Fibroblast of the conjunctiva (primary cell): ENCODE data around the gene EGF.
"Not testable (repeated sequence)": the region's sequence is repeated elsewhere in the genome, so short reads cannot be mapped to it uniquely, and the experiment has no call there.

Source experiments
- DNase-seq: peaks from one replicate; pipeline ENCODE4 v3.0.0-alpha.2; 2010; ENCODE audit warnings: low read depth

EGF gene

DNA sequence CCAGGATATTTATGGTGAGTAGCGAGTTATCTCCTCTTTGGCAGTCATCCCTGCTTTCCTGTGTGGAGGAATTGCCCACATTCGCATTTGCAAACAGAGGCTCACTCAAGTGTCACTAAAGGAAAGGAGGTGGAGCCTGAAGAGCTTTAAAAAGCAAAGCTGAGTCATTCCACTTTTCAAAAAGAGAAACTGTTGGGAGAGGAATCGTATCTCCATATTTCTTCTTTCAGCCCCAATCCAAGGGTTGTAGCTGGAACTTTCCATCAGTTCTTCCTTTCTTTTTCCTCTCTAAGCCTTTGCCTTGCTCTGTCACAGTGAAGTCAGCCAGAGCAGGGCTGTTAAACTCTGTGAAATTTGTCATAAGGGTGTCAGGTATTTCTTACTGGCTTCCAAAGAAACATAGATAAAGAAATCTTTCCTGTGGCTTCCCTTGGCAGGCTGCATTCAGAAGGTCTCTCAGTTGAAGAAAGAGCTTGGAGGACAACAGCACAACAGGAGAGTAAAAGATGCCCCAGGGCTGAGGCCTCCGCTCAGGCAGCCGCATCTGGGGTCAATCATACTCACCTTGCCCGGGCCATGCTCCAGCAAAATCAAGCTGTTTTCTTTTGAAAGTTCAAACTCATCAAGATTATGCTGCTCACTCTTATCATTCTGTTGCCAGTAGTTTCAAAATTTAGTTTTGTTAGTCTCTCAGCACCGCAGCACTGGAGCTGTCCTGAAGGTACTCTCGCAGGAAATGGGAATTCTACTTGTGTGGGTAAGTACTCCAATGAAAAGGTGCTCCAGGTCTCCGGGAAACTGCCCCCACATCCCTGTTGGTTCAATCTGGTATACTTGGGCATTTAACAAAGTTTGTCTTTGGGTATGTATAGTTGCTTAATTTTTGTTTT, at the start of gene EGF:
TSS of gene EGF (plus strand) at position 178 of the 890 bp plus-strand sequence. CDS start at position 631, 453 bp downstream.
- DNase-seq: no peak

DNA sequence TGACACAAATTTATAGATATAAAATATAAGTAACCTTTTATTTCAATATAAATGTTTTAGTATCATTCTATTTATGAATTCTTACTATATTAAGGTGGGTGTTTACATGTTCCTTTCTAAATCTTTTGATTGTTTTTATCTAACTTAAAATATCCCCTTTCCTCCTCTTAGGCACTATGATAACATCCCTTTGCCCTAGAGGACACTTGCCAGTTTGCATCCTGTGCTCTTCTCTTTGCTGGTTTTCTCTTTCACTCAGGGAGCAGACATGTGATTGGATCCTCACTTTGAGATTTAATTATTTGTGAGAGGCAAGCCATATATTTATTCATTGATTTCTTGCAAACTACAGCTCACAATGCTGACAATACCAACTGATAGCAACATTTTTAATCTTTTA, 48.5 kb upstream of the EGF start:
- DNase-seq: no peak

DNA sequence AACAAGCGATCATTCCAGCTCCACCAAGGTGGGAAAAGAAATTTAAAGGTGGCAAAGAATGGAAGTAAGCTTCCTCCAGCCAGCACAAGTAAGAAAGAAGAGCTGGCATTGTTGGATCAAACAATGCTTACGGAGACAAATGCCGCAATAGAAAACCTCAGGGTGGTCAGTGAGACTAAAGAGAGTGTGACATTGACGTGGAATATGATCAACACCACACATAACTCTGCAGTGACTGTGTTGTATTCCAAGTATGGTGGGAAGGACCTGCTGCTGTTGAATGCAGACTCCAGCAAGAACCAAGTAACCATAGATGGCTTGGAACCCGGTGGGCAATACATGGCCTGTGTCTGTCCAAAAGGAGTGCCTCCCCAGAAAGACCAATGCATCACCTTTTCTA, 42.6 kb upstream of the EGF start:
- no peak for DNase-seq

DNA sequence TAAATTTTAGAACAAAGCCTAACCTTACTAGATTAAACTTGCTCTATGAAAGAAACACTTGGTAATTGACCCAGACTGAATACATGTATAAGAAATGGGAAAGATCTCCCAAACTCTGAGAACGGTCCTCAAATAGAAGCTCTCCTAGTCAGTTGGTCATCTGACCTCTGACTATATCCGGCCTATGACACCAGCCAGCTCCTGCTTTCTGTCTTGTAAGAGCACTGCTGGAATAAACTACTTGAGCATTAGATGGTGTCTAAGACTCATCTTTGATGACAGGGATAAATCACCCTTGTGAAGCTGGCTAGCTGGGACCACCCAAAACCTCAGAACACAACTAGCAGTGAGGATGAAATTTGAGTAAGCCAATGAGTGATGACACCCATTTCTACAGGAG, 40.6 kb upstream of the EGF start:
- DNase-seq: no peak

DNA sequence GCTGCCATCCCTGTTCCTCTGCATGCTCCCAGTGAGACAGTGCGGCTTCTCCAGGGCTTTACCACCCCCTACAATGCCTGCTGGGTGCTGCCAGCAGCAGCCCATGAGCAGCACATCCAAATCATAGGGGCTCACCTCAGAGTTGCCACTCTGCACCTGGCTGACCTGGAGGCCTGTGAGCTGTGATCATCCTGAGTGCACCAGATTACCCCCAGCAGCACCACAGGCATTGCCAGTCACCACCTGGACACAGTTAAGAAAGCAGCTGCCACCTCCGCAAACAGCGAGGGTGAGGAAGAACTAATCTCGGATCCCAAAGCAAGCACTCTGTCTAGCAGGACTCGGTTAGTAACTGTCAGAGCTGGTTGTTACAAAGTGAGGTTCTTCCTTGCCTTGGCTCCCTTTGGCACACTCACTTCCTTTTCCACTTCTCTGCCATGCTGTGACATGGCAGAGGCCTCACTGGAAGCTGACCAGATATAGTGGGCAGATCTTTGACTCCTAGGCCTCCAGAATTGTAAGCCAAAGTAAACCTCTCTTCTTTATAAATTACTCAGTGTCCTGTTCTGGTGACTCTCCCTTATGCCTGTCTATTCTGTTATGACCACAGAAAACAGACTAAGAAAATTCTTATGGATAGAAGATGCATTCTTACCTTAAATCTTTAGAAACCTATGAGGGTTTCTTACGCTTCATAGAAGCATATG, 39.6 kb upstream of the EGF start:
- DNase-seq: no peak

DNA sequence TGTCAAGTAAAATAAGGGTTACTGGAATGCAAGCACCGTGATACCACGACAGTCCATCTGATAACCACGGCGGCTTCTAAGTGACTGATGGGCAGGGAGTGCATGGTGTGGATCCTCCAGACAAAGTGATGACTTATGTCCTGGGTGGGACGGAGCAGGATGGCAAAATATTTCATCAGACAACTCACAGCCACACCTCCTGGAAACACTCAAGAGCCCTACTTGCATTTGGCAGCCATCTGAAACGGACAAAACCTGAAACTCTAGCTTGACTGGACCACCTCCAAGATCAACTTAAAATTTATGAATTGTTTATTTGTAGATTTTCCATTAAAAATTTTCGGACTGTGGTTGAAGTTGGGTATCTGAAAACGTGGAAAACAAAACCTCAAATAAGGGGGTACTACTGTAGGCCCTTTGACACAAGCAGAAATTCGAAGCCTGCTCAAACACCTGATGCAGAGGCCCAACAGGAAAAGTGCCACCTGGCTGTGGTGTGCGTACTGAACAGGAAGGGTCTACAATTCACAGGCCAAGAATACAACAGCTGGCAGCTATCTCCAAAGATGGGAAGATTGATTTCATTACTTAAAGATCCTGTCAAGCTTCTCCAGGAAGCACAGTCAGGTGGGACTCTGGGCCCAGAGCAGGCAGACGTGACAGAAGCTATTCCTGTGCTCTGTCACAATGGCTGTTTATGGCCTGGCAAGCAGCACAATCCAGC, 38.7 kb upstream of the EGF start:
- peak; percentile 68 for DNase-seq

DNA sequence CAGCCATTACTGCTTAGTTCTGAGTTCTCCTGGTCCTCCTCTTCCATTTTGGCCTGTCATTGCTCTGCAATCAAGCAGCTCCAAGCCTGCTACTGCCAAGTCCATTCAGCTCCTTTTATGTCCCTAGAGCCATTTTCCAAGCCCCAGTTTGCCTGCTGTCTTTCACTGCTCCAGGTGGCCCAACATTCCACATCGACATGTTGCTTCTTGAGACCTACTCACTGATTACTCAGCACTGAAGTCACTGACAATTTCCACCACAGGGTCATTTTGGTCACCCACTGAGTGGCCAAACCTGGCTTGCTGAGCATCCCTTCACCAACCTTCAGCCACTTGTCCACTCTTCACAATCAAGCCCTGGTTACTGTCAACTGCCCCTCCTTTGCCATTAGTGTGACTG, 37.6 kb upstream of the EGF start:
- DNase-seq: no peak

DNA sequence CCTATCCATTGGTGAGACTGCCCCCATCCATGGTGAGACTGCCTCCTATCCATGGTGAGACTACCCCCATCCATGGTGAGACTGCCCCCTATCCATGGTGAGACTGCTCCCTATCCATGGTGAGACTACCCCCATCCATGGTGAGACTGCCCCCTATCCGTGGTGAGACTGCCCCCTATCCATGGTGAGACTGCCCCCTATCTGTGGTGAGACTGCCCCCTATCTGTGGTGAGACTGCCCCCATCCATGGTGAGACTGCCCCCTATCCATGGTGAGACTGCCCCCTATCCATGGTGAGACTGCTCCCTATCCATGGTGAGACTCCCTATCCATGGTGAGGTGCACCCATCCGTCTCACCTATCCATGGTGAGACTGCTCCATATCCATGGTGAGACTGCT, 37.1 kb upstream of the EGF start:
- DNase-seq: not testable (repeated sequence)

DNA sequence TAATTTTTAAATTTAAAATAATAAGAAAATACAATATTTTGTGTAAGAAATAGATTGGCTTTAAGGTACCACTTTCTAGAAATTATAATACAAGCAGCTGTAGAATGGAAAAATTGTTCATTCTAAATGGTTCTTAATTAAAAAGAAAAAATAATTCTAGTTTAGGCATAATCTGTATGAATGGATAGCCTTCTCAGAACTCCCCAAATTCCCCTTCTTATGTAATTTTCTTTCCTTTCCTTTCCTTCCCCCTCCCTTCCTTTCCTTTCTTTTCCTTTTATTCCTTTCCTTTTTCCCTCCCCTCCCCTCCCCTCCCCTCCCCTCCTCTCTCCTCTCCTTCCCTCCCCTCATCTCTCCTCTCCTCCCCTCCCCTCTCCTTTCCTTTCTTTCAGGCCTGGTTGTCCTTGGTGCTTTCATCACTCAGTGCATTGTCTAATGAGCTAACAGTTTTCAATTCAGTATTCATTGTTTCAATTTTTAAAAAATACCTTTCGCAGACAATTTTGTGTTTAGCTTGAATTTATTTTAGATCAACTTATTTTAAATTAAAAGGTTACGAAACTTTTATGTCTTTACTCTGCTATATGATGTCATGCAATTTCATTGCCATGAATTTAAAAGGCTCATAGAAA, 35.9 kb upstream of the EGF start:
- DNase-seq: no peak

DNA sequence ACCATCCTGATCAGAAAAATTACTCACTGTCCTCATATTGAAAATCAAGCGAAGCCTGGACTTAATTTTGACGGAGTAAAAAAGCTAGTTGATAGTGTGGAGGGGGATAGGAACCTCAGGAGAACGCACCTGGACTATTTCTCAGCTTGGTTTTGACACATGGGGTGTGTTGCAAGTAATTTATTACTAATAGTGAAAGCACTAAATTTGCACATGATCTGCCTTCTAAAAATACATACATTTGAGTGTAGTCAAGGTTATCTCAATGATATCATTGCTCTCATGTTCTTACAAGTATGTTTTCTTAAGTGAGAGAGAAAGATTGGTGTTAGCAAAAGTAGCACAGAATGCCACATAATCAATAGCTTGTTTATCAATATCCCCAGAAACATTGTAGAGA, 35.3 kb upstream of the EGF start:
- no peak for DNase-seq

DNA sequence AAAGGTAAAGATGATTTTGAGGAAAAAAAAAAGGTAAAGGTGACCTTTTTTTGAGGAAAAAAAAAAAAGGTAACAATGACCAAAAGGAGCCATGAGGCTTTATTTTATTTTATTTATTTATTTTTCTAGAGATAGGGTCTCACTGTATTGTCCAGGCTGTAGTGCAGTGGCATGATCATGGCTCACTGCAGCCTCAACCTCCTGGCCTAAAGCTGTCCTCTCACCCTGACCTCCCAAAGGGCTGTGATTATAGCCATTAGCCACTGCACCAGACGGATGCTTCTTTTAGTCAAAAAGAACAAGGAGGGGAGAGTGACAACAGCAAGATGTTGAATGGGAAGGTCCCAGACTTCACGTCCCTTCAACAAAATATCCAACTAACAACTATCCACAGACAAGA, 34.3 kb upstream of the EGF start:
- no peak for DNase-seq

DNA sequence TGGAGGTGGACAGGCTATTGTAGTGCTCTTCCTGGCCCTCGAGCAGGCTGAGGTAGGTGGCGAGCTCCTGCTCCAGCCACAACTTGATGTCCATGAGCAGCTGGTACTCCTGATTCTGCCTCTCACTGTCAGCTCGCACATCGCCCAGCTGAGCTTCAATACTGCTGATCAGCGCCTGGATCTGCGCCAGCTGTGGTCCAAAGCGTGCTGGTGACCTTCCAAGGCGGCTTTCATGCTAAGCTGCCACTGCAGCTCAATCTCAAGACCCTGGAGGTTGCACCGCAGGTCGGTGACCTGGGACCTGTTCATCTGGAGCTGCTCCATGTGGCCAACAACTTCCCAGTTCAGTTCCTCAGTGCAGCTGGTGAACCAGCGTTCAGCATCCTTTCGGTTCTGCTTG, 33.6 kb upstream of the EGF start:
- no peak for DNase-seq

DNA sequence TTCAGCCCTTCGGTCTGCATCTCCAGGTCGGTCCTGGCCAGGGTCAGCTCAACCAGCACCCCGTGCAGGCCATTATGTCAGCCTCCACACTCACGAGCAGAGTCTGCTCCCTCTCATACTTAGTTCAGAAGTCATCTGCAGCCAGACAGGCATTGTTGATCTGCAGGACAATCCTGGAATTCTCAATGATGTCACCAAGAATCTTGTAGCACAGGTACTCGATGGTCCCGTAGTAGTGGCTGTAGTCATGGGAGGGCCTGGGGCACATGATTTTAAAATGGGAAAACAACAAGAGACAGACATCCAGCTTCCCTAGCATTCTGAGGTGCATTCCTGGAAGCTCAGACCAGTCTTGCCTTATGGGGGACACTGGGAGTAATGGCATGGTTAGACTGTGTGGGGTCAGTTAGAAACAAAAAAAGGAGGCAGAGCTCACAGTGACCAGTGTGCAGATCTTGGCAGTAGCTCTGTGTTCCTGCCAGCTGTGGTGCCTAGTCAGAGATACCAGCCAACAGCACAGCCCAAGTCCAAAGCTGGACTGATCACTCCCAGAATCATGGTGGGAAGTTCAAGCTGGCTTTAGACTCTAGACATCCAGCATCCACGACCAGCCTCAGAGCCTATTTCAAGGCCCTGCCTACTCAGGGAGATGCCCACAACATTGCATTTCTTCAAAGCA, 32.9 kb upstream of the EGF start:
- no peak for DNase-seq

DNA sequence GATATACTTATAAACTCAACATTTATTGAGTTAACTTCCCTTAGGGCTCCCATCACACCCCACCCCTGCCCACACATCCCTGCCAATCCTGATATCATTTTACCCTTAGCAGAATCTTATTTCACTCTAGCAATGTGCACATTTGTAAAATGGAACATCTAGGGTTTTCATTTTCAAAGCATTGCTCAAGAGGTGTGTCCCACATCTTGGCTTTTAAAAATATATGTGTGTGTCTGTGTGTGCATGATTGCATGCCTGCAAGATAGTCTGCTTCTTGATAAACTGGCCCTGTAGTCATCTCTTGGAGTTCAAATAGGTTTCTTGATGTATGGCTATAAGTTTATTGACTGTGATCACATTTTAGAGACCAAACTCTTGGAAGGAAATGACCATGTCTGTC, 26.4 kb upstream of the EGF start:
- DNase-seq: no peak

DNA sequence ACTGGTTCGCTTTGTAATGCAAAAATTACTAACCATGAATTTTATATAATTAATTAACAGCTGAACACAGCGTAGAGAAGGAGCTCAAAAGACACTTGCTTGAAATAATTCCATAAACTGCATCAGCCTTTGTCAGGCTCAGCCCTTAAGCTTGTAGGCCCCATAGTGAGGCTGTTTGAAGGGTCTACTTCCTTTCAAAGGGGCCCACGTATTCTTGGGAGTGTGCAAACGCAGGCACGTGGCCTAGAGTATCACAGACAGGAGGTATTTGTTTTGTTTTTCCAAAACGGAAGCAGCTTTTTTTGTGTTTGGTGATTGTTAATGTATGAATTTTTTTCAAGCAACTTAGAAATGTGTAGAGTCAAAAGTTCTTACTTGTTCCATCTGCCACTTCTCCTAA, 25.6 kb upstream of the EGF start:
- DNase-seq: no peak

DNA sequence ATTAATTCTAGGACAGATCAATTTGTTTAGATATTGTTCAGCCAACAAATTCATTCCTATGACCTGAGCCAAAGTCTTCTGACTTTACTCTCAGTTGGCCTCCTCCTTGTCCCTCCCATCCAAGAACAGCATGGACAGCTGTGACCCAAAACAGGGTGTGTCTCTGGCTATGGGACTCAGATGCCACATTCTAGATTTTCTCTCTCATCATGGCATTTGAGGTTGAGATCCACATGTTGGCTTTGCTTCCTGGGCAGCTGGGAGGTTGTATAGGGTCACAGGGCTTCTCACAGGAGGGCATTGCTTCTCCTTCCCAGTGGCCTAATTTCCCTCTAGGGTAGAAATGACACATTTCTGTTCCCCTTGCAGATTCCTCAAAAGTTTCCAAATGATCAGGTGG, 22.6 kb upstream of the EGF start:
- no peak for DNase-seq

DNA sequence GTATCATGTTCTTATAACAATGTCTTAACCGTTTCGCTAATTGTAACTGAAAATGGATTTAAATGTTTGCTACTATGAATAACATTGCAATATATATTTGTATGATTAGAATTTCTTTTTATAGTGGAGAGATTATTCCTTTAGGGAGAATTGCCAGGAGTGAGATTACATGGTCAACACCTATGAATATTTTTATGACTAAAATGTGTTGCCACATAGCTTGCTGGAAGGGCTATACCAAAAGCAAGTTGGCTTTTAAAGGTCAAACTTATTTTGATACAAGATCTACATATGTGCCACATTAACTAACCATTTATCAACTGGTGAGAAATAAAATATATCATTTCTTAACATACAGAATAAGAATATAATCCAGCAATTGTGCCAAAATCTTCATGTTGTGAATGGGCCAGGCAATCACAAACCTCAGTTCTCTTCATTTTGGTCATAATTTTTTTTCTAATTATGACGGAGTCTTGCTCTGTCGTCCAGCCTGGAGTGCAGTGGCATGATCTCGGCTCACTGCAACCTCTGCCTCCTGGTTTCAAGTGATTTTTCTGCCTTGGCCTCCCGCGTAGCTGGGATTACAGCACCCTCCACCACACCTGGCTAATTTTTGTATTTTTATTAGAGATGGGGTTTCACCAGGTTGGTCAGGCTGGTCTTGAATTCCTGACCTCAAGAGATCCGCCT, 10.0 kb upstream of the EGF start:
- DNase-seq: no peak

DNA sequence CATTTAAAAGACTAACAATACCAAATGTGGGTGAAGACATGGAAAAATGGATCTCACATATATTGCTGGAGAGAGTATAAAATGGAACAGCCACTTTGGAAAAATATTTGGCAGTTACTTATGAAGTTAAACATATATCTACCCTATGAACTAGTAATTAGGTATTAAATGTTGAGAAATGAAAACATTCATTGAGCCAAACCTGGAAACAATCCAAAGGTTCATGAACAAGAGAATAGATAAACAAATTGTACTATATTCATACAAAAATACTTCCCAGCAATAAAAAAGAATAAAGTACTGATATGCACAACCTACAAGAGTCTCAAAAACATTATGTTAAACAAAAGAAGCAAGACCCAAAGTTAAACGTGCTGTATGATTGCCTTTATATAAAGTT, 4.0 kb upstream of the EGF start:
- DNase-seq: no peak

DNA sequence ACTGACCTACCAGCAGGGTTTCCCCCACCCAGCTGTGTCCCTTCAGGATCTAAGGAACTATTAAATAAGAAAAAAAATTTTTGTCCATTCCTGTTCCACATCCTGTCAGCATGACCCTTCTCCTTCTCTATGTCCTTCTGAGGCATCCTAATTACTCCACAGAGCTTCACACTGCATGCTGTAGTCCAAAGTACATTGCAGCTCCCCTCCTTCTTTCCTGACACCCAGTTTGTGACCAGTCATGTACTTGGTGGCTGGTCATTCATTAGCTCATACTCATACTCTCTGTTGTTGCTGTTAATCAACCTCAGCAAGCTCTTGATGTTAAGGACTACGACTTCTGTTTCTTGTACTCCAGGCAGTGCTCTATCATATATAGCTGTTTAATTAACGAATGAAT, 2.4 kb upstream of the EGF start:
- no peak for DNase-seq

DNA sequence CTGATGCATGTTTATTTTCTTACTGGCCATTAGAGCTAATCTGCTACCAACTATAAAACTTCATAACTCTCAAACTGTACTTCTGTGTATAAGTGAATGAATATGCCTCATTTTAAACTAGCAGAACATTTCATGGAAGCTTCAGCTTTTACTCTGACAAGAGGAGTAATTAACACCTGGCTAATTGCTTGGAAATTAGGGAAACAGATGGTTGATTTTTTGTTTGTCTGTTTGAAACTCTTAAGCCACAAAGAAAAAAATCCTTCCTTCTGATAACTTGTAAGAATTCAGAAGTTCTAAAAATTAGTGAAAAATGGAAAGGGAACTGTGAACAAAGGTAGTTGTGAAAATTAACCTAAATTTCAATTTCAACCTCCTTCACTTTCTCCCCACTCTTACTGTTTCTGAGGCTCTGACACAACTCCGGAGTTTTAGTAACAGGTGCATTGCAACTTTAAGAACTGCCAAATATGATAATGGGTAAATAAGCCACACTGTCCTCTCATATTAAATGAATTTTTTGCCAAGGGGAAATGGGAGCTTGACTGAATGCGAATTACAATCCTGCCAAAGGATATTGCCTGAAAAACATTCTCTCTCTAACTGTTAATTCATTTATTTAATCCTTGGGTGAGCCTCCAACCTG, 1.0 kb downstream of the EGF start:
- DNase-seq: no peak

DNA sequence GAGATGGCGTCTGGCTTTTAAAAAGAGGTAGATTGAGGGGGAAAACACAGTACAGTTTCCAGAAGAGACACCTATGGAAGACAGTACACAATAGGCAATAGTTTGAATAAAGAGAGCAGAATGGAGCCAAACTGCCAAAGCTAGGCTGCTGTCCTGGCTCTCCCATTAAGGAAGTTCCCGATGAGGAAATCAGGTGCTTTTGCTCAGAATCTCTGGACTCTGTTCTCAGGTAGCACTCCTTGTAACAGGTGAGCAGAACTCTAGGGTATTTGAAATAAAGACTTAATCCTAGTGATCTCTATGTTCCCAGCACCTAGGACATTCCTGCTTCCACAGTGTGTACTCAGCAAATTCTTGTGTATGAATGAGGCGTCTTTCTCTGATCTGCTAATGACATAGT, 1.6 kb downstream of the EGF start:
- DNase-seq: no peak
